Neuronal stem cell (in vitro differentiated cells): ENCODE measurements around the gene KANSL1.
A peak's percentile ranks its signal among the peaks of the same experiment; 100 is the strongest.

Experiments
- DNase-seq: peaks from one replicate; pipeline ENCODE4 v3.0.0-alpha.2; 2013; ENCODE audit warnings: low spot score
- H2AFZ ChIP-seq: one replicate; pipeline ENCODE4 v1.6.1; 2013; ENCODE audit warnings: mild to moderate bottlenecking, low read length, inconsistent platforms
- H2AK5ac ChIP-seq: 2 replicates; pipeline ENCODE4 v1.6.1; 2013; ENCODE audit warnings: low read depth, mild to moderate bottlenecking, inconsistent platforms, low read length, moderate library complexity, mixed read lengths
- H2BK120ac ChIP-seq: 2 replicates; pipeline ENCODE4 v1.6.1; 2013; ENCODE audit warnings: low read depth, mild to moderate bottlenecking, inconsistent platforms, low read length, moderate library complexity, mixed read lengths
- H2BK12ac ChIP-seq: one replicate; pipeline ENCODE4 v1.6.1; 2013; ENCODE audit warnings: low read length, inconsistent platforms
- H2BK15ac ChIP-seq: 2 replicates; pipeline ENCODE4 v1.6.1; 2013; ENCODE audit warnings: mild to moderate bottlenecking, low read length, inconsistent platforms, mixed read lengths
- H2BK5ac ChIP-seq: one replicate; pipeline ENCODE4 v1.6.1; 2013; ENCODE audit warnings: inconsistent platforms, mild to moderate bottlenecking, low read length, moderate library complexity
- H3K14ac ChIP-seq: one replicate; pipeline ENCODE4 v1.6.1; 2013; ENCODE audit warnings: low read length, inconsistent platforms
- H3K18ac ChIP-seq: 2 replicates; pipeline ENCODE4 v1.6.1; 2013; ENCODE audit warnings: low read length, inconsistent platforms
- H3K23ac ChIP-seq: 2 replicates; pipeline ENCODE4 v1.6.1; 2013; ENCODE audit warnings: low read depth, mild to moderate bottlenecking, mixed read lengths, low read length, inconsistent platforms; ENCODE audit not compliant: poor library complexity
- H3K27ac ChIP-seq: replicated peaks from 3 replicates; pipeline ENCODE4 v1.5.1; 2013; ENCODE audit warnings: low read length, inconsistent platforms
- H3K27me3 ChIP-seq, 3 experiments: 2 replicates each; pipeline ENCODE4 v1.6.1; 2013; ENCODE audit warnings: low read length in 3 of 3, mild to moderate bottlenecking in 2 of 3, inconsistent platforms in 1 of 3, low read depth in 1 of 3, mixed read lengths in 1 of 3, moderate library complexity in 1 of 3; ENCODE audit not compliant: control insufficient read depth in 3 of 3, insufficient read depth in 3 of 3
- H3K36me3 ChIP-seq, 2 donors: replicated peaks in 1 of 2; 2 replicates each; pipeline ENCODE4 v1.6.1; 2013; ENCODE audit warnings: low read length in 2 of 2; ENCODE audit not compliant: control insufficient read depth in 2 of 2, insufficient read depth in 2 of 2
- H3K4ac ChIP-seq: 2 replicates; pipeline ENCODE4 v1.6.1; 2013; ENCODE audit warnings: inconsistent platforms, mild to moderate bottlenecking, low read length, moderate library complexity
- H3K4me1 ChIP-seq, 2 donors: 1 replicate in 1 of 2; 2 replicates in 1 of 2; pipeline ENCODE4 v1.6.1; 2013; ENCODE audit warnings: low read length in 2 of 2, low read depth in 1 of 2; ENCODE audit not compliant: control insufficient read depth in 2 of 2, insufficient read depth in 1 of 2
- H3K4me2 ChIP-seq: one replicate; pipeline ENCODE4 v1.6.1; 2013; ENCODE audit warnings: mild to moderate bottlenecking, low read length, inconsistent platforms; ENCODE audit not compliant: insufficient read depth, poor library complexity, severe bottlenecking
- H3K4me3 ChIP-seq, 2 donors: 2 replicates each; pipeline ENCODE4 v1.5.1; 2013; ENCODE audit warnings: low read length in 2 of 2, mild to moderate bottlenecking in 2 of 2, inconsistent platforms in 1 of 2, moderate library complexity in 1 of 2
- H3K79me1 ChIP-seq: one replicate; pipeline ENCODE4 v1.6.1; 2013; ENCODE audit warnings: low read depth, mild to moderate bottlenecking, inconsistent platforms, low read length, moderate library complexity
- H3K9ac ChIP-seq: one replicate; pipeline ENCODE4 v1.6.1; 2013; ENCODE audit warnings: mild to moderate bottlenecking, low read depth, low read length, inconsistent platforms; ENCODE audit not compliant: poor library complexity
- H3K9me3 ChIP-seq, 2 donors: replicated peaks in 1 of 2; 2 replicates each; pipeline versions ENCODE3 to v1.6.1; 2013; ENCODE audit warnings: low read length in 2 of 2, mild to moderate bottlenecking in 2 of 2, inconsistent platforms in 1 of 2, low read depth in 1 of 2, mixed read lengths in 1 of 2, moderate library complexity in 1 of 2; ENCODE audit not compliant: control insufficient read depth in 2 of 2, insufficient read depth in 1 of 2
- H4K8ac ChIP-seq: one replicate; pipeline ENCODE4 v1.6.1; 2013; ENCODE audit warnings: low read depth, mild to moderate bottlenecking, inconsistent platforms, low read length, moderate library complexity
- H4K91ac ChIP-seq: one replicate; pipeline ENCODE4 v1.6.1; 2013; ENCODE audit warnings: low read length, low read depth, mild to moderate bottlenecking, inconsistent platforms; ENCODE audit not compliant: poor library complexity
- WGBS, 2 donors: extraction: QIAGEN DNeasy Blood & Tissue Kit; methylation state at CpG; one replicate each; pipeline ENCODE4 v1.1.7; 2013; ENCODE audit warnings: missing lambda C conversion rate in 2 of 2, mixed read lengths in 1 of 2; ENCODE audit not compliant: insufficient read length in 2 of 2, insufficient replicate concordance in 1 of 2; ENCODE audit errors: extremely low coverage in 2 of 2; 5-methylcytosine and 5-hydroxymethylcytosine counted together

The KANSL1 gene

DNA sequence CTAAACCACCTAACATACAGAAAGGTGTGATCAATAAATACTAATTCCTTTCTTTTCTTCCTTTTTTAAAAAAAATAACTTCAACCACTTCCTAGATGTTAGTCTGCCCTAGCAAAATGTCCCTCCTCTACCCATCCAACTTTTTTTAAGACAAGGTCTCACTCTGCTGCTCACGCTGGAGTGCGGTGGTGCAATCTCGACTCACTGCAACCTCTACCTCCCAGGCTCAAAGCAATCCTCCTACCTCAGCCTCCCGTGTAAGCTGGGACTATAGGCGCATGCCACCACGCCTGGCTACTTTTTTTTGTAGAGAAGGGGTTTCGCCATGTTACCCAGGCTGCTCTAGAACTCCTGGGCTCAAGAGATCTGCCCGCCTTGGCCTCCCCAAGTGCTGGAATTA lies 33.1 kb downstream of the KANSL1 start:
- Histone ChIP-seq H3K9me3 (peaks cover 0 to 13% of the 10 kb centered on the region in 2 donors), H2BK5ac (no peak overlapping the region), H2BK12ac (no peak overlapping the region), H3K36me3 (peaks cover 2 to 64% of the 10 kb centered on the region in 2 donors), H4K91ac (peak overlapping the region; percentile 32), H3K18ac (no peak overlapping the region), H3K23ac (peak overlapping the region; percentile 22), H2BK15ac (no peak overlapping the region), H2AK5ac (no peak overlapping the region), H3K4me1 (peaks cover 0 to 4% of the 10 kb centered on the region in 2 donors), H2AFZ (no peak overlapping the region), H3K27ac (no peak overlapping the region), H3K9ac (no peak overlapping the region), H3K4ac (no peak overlapping the region), H2BK120ac (no peak overlapping the region), H3K4me2 (no peak overlapping the region), H4K8ac (no peak overlapping the region), H3K79me1 (peaks cover 2% of the 10 kb centered on the region), H3K14ac (no peak overlapping the region), H3K4me3 (no peak overlapping the region), H3K27me3 (no peaks in the 10 kb centered on the region)
- no peak for DNase-seq
- WGBS, 2 donors = no CpG with 5 or more reads among the region's 8 CpGs

DNA sequence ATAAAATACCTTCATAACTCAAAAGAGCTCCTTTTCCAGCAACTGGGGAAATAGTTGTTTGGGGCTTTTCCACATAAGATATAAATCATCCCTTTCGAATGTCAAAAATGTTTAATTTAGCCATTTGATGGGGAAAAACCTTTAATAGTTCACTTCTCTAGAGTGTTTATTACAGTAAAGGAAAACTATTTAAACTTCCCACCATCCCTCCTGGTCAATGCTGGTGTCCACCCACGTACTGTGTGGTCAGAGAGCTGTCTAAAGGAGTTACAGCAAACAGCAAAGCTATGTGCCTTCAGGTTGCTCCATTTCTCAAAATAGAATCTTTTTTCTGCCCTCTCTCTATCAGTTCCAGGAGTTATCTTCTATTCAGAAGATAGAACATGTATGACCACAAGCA lies 33.5 kb downstream of the KANSL1 start:
- Histone ChIP-seq H3K18ac (no peak overlapping the region), H3K27ac (no peak overlapping the region), H2BK12ac (no peak overlapping the region), H4K8ac (no peak overlapping the region), H3K23ac (no peak overlapping the region), H3K4me2 (no peak overlapping the region), H2BK120ac (no peak overlapping the region), H3K4me1 (peaks cover 0 to 4% of the 10 kb centered on the region in 2 donors), H3K79me1 (peaks cover 2% of the 10 kb centered on the region), H3K36me3 (peaks cover 2 to 62% of the 10 kb centered on the region in 2 donors), H3K14ac (no peak overlapping the region), H3K9me3 (peaks cover 0 to 13% of the 10 kb centered on the region in 2 donors), H2AFZ (no peak overlapping the region), H4K91ac (no peak overlapping the region), H3K4me3 (no peak overlapping the region), H3K27me3 (no peaks in the 10 kb centered on the region), H2AK5ac (no peak overlapping the region), H2BK5ac (no peak overlapping the region), H2BK15ac (no peak overlapping the region), H3K4ac (no peak overlapping the region), H3K9ac (no peak overlapping the region)
- no CpG with 5 or more reads among the region's 2 CpGs for WGBS, 2 donors
- no peak for DNase-seq

DNA sequence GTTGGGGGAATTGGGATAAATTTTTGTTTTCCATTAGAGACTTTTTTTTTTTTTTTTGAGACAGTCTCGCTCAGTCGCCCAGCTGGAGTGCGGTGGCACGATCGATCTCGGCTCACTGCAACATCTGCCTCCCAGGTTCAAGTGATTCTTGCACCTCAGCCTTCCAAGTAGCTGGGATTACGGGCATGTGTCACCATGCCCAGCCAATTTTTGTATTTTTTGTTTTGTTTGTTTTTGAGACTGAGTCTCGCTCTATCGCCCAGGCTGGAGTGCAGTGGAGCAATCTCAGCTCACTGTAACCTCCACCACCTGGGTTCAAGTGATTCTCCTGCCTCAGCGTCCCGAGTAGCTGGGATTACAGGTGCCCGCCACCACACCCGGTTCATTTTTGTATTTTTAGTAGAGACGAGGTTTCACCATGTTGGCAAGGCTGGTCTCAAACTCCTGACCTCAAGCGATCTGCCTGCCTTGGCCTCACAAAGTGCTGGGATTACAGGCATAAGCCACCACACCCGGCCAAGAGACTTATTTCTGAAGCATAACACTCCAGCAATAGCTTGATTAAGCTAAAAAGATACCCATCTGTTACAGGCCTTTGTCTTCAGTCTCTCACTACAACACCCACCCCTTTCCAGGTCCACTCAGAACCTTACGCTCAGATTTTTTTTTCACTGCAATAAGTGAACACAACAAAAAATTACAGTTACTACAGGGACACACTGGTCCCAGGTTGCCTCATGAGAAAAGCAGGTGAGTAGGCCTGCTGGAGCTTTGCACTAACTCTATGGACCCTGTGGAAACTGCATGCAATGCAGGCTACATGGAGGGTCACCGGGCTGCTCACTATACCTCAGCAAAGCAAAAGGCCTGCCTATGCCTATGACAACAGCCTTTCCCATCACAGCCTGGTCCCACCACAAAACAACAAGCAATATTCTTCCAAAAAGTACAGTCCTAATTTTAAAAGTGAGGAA lies 34.6 kb downstream of the KANSL1 start:
- Histone ChIP-seq H3K27ac (no peak overlapping the region), H3K9me3 (peaks cover 0 to 13% of the 10 kb centered on the region in 2 donors), H3K4me1 (peaks cover 0 to 11% of the 10 kb centered on the region in 2 donors), H2BK12ac (no peak overlapping the region), H2BK15ac (no peak overlapping the region), H3K79me1 (peaks cover 7% of the 10 kb centered on the region), H2BK120ac (no peak overlapping the region), H3K23ac (no peak overlapping the region), H3K27me3 (no peaks in the 10 kb centered on the region), H2BK5ac (no peak overlapping the region), H4K8ac (no peak overlapping the region), H3K4ac (no peak overlapping the region), H3K4me3 (no peak overlapping the region), H2AK5ac (no peak overlapping the region), H3K9ac (no peak overlapping the region), H3K4me2 (no peak overlapping the region), H3K36me3 (peaks cover 2 to 57% of the 10 kb centered on the region in 2 donors), H3K18ac (no peak overlapping the region), H2AFZ (no peak overlapping the region), H3K14ac (no peak overlapping the region), H4K91ac (no peak overlapping the region)
- no CpG with 5 or more reads among the region's 18 CpGs for WGBS, 2 donors
- DNase-seq = no peak

DNA sequence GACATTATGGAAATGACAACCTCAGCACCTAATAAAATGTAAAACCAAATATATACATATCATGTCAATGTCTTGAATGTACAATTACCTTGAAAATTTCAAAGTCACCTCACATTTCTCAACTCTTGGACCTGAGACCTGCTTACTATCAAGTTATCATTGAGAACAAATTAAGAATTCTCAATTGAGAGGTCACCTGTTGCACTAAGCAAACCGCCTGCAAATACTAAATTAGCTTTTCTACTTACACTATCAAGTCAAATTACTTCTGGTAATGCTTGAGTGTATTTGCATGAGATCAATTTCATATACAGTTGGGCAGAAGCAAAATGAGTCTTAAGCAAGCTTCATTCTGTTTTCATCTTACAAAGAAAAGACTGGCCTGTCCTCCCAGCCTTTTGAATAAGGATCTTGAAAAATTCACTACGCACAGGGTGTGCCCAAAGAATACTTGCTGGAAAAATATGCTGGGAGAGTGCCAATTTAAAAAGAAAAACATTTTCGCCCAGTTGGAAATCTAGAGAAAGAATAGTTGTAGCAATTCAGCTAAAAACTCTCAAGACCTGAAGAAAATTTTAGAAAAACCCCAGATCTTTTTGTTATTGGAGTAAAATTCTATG lies 35.7 kb downstream of the KANSL1 start:
- Histone ChIP-seq H3K4me1 (peaks cover 0 to 10% of the 10 kb centered on the region in 2 donors), H3K27me3 (no peaks in the 10 kb centered on the region), H3K36me3 (peaks cover 0 to 52% of the 10 kb centered on the region in 2 donors), H4K8ac (no peak overlapping the region), H3K4ac (no peak overlapping the region), H2AK5ac (no peak overlapping the region), H3K79me1 (peaks cover 5% of the 10 kb centered on the region), H2BK5ac (no peak overlapping the region), H2BK15ac (no peak overlapping the region), H3K14ac (no peak overlapping the region), H4K91ac (no peak overlapping the region), H2AFZ (no peak overlapping the region), H2BK120ac (no peak overlapping the region), H2BK12ac (no peak overlapping the region), H3K27ac (no peak overlapping the region), H3K23ac (no peak overlapping the region), H3K9me3 (peaks cover 0 to 12% of the 10 kb centered on the region in 2 donors), H3K4me3 (no peak overlapping the region), H3K4me2 (no peak overlapping the region), H3K9ac (no peak overlapping the region), H3K18ac (no peak overlapping the region)
- no peak for DNase-seq
- WGBS, 2 donors = no CpG with 5 or more reads among the region's 3 CpGs
